K562 (cell line): ENCODE data around the gene MAP7D1. TPM values are rescaled to one million over a fixed set of nuclear protein-coding genes. Genes with fewer than 3 reads are reported as not detected.

Experiments
- ATAC-seq: fragments of 200-7000 bp; cut with Tn5 transposase; 3 replicates; pipeline ENCODE4 v1.9.1; 2020; ENCODE audit warnings: moderate library complexity
- BruUV-seq: library from RNA; stranded (reverse); fragments of 400-500 nt; replicated peaks from 2 replicates; lab custom pipeline; 2021; lab: Mats Ljungman, UMichigan
- CTCF ChIA-PET: fragments of 300-600 bp; formaldehyde crosslinking; extraction: SDS; loops from one replicate; lab custom pipeline; 2021; ENCODE audit warnings: low intra/inter-chr PET ratio; lab: Yijun Ruan, JAX
- POLR2A ChIA-PET: fragments of 300-600, 350-650 bp; sonication (Branson Sonifier 250); formaldehyde crosslinking; extraction: SDS; loops from one replicate; lab custom pipeline; 2021; ENCODE audit warnings: antibody characterized with exemption, inconsistent platforms; lab: Yijun Ruan, JAX
- DNase-seq, 4 experiments: peaks; one replicate each; pipeline versions ENCODE4 v3.0.0 to v3.0.0-alpha.2; 2011 to 2018; ENCODE audit warnings: low spot score in 3 of 4, mixed read lengths in 3 of 4; ENCODE audit errors: extremely low read depth in 1 of 4
- FAIRE-seq: peaks from 2 replicates; lab custom pipeline; 2011; peaks lifted over from hg19 to GRCh38; lab: Jason Lieb, UNC
- H2AFZ ChIP-seq: 2 replicates; pipeline ENCODE4 v1.6.0; 2011; ENCODE audit warnings: low read depth, low read length, control low read depth, inconsistent platforms
- H3K27ac ChIP-seq: fragments of 200-600 bp; 3 replicates; pipeline ENCODE4 v1.8.0; 2011; ENCODE audit warnings: low read depth, mild to moderate bottlenecking, control low read depth, inconsistent platforms, low read length, moderate library complexity, mixed read lengths; ENCODE audit errors: extremely low read depth
- H3K27me3 ChIP-seq, 2 experiments: fragments of 300-600 bp in 1 of 2; 2 replicates in 1 of 2; 3 replicates in 1 of 2; pipeline versions ENCODE4 v1.6.0 to v1.8.0; 2011; ENCODE audit warnings: inconsistent platforms in 2 of 2, low read length in 2 of 2, mild to moderate bottlenecking in 1 of 2, mixed read lengths in 1 of 2, moderate library complexity in 1 of 2; ENCODE audit not compliant: control insufficient read depth in 2 of 2, insufficient read depth in 2 of 2
- H3K36me3 ChIP-seq: fragments of 300-600 bp; 3 replicates; pipeline ENCODE4 v1.8.0; 2011; ENCODE audit warnings: mild to moderate bottlenecking, low read length, inconsistent platforms; ENCODE audit not compliant: control insufficient read depth, insufficient read depth
- H3K4me1 ChIP-seq, 2 experiments: fragments of 200-600 bp in 1 of 2; replicated peaks in 1 of 2; 2 replicates in 1 of 2; 3 replicates in 1 of 2; pipeline versions ENCODE4 v1.5.1 to v1.8.0; 2011; ENCODE audit warnings: inconsistent platforms in 2 of 2, low read length in 2 of 2, mild to moderate bottlenecking in 1 of 2, mixed read lengths in 1 of 2, moderate library complexity in 1 of 2; ENCODE audit not compliant: control insufficient read depth in 2 of 2, insufficient read depth in 2 of 2
- H3K4me2 ChIP-seq: 2 replicates; pipeline ENCODE4 v1.6.1; 2011; ENCODE audit warnings: low read length, control low read depth, inconsistent platforms, mixed read lengths; ENCODE audit not compliant: insufficient read depth
- H3K4me3 ChIP-seq: fragments of 200-600 bp; sonication (generic), shearing (Covaris generic); 2 replicates; pipeline ENCODE4 v1.5.1; 2016; ENCODE audit warnings: control low read depth, inconsistent platforms
- H3K79me2 ChIP-seq: fragments of 200-600 bp; 3 replicates; pipeline ENCODE4 v1.8.0; 2011; ENCODE audit warnings: low read length, inconsistent platforms; ENCODE audit not compliant: control insufficient read depth, insufficient read depth
- H3K9ac ChIP-seq, 2 experiments: 2 replicates each; pipeline versions ENCODE4 v1.6.0 to v1.6.1; 2011; ENCODE audit warnings: low read depth in 2 of 2, low read length in 2 of 2, control low read depth in 1 of 2, inconsistent platforms in 1 of 2, mild to moderate bottlenecking in 1 of 2, mixed read lengths in 1 of 2; ENCODE audit not compliant: insufficient read depth in 1 of 2
- H3K9me1 ChIP-seq: one replicate; pipeline ENCODE4 v1.6.0; 2011; ENCODE audit warnings: inconsistent platforms, mild to moderate bottlenecking, low read length, moderate library complexity; ENCODE audit not compliant: control insufficient read depth, insufficient read depth
- H3K9me3 ChIP-seq: replicated peaks from 2 replicates; pipeline ENCODE4 v1.5.1; 2011; ENCODE audit warnings: low read depth, low read length, inconsistent platforms; ENCODE audit not compliant: control insufficient read depth, insufficient read depth
- H4K20me1 ChIP-seq: replicated peaks from 2 replicates; pipeline ENCODE4 v1.6.1; 2011; ENCODE audit warnings: low read length, inconsistent platforms, mixed read lengths; ENCODE audit not compliant: control insufficient read depth, insufficient read depth
- HMG20A ChIP-seq: fragments of 450-650 bp; formaldehyde crosslinking; conservative IDR thresholded peaks from 2 replicates; pipeline ENCODE4 v1.4.0; 2020; ENCODE audit warnings: mild to moderate bottlenecking, mixed read lengths
- NCOA6 ChIP-seq: fragments of 450-650 bp; IDR thresholded peaks from 2 replicates; pipeline ENCODE4 v1.6.1; 2017; ENCODE audit warnings: mild to moderate bottlenecking
- SMAD1 ChIP-seq: fragments of 150-350 bp; IDR thresholded peaks from 2 replicates; pipeline ENCODE4 v1.6.1; 2014; ENCODE audit warnings: low read length, low read depth; ENCODE audit not compliant: partially characterized antibody
- SP1 ChIP-seq: sonication (generic); formaldehyde crosslinking; IDR thresholded peaks from 2 replicates; pipeline ENCODE4 v1.8.1; 2022; ENCODE audit warnings: mild to moderate bottlenecking, missing genetic modification reagents
- ZBTB17 ChIP-seq: fragments of 450-650 bp; formaldehyde crosslinking; IDR thresholded peaks from 2 replicates; pipeline ENCODE4 v1.4.0; 2020; ENCODE audit warnings: mild to moderate bottlenecking
- ZBTB8A ChIP-seq: fragments of 450-650 bp; IDR thresholded peaks from 2 replicates; pipeline ENCODE4 v1.6.1; 2018; ENCODE audit warnings: mild to moderate bottlenecking, moderate library complexity; ENCODE audit not compliant: partially characterized antibody
- ZFPM2 ChIP-seq: fragments of 250-450 bp; sonication (Bioruptor Pico); IDR thresholded peaks from 2 replicates; pipeline ENCODE4 v1.5.1; 2022; ENCODE audit warnings: mild to moderate bottlenecking
- ZNF263 ChIP-seq: sonication (generic); formaldehyde crosslinking; IDR thresholded peaks from 2 replicates; pipeline ENCODE4 v1.8.0; 2022; ENCODE audit warnings: mild to moderate bottlenecking, missing genetic modification reagents, borderline replicate concordance
- ZNF431 ChIP-seq: sonication (generic); formaldehyde crosslinking; IDR thresholded peaks from 2 replicates; pipeline ENCODE4 v1.8.0; 2022; ENCODE audit warnings: mild to moderate bottlenecking, missing genetic modification reagents
- WGBS: fragments of 100-300 bp; shearing (Covaris generic); methylation state at CpG from one replicate; pipeline ENCODE4 v1.1.6; 2016; ENCODE audit warnings: low coverage, mixed read lengths; ENCODE audit not compliant: insufficient coverage; ENCODE audit errors: missing lambda C conversion rate; 5-methylcytosine and 5-hydroxymethylcytosine counted together
- in situ Hi-C: fragments of 300-500 bp; cut with MboI; formaldehyde crosslinking; loops from 4 replicates; pipeline ENCODE4 v1.15.0; 2018; ENCODE audit warnings: inconsistent platforms, mixed read lengths
- intact Hi-C: fragments of 100-400 bp; cut with micrococcal nuclease; formaldehyde crosslinking; loops from 2 replicates; pipeline ENCODE4 v1.14.2; 2022
- polyA plus RNA-seq, 8 experiments: library from polyadenylated mRNA; depleted of rRNA in 4 of 8; stranded (reverse) in 5 of 8; unstranded in 3 of 8; fragments of >200 nt; fragmentation: Nextera tagmentation in 2 of 8; fragmentation: Illumina TruSeq in 1 of 8; extraction: Ambion mirVana in 2 of 8; extraction: Trizol in 1 of 8; gene quantifications; 2 replicates each; pipeline versions ENCODE4 v1.2.1 to v1.2.3, GENCODE V29; 2011 to 2014; ENCODE audit warnings: inconsistent platforms in 1 of 8, missing spikeins in 1 of 8
- total RNA-seq, 7 experiments: library from RNA; depleted of rRNA in 6 of 7; stranded (reverse); fragments of >200 nt in 6 of 7; fragmentation: Illumina TruSeq in 2 of 7; extraction: Trizol in 2 of 7; gene quantifications; 2 replicates each; pipeline versions ENCODE4 v1.2.1 to v1.2.3, GENCODE V29; 2011 to 2021; ENCODE audit warnings: low replicate concordance in 1 of 7
- TF ChIP-seq, protein P1 (sequence below): fragments of 450-650 bp; formaldehyde crosslinking; IDR thresholded peaks from 2 replicates; pipeline ENCODE4 v1.4.0; 2022; ENCODE audit warnings: mild to moderate bottlenecking, moderate library complexity
- TF ChIP-seq, protein P2 (sequence below): fragments of 450-650 bp; formaldehyde crosslinking; IDR thresholded peaks from 2 replicates; pipeline ENCODE4 v1.4.0; 2020; ENCODE audit warnings: mild to moderate bottlenecking

Gene MAP7D1
- total and polyA plus RNA-seq, 9 of the 15 experiments (the other 6 are each of a cell fraction or from before 2014, with no cell fraction given) = 3.6 to 108 (median 34.5) TPM

DNA sequence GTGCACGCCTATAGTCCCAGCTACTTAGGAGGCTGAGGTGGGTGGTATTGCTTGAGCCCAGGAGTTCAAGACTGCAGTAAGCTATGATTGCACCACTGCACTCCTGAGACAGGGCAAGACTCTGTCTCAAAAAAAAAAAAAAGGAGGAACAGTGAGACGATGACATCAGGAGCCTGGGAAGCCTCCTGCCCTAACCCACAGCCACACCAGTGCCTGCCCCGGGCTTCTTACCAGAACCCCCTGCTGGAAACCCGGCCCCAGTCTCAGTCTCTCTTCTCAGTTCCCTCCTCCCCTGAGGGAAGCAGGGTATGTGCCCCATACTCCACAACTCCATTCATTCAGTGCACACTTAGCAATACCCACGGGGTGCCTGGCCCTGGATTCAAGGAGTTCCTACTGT is 40.0 kb upstream of the MAP7D1 start:
- TF ChIP-seq ZNF431 (CRISPR knock-in tag) (no peak), HMG20A (CRISPR knock-in tag) (no peak), ZFPM2 (CRISPR knock-in tag) (no peak), SMAD1 (no peak), ZNF263 (no peak), NCOA6 (no peak), ZBTB8A (no peak), SP1 (CRISPR knock-in tag) (no peak), ZBTB17 (CRISPR knock-in tag) (no peak)
- TF ChIP-seq, protein P1, sequence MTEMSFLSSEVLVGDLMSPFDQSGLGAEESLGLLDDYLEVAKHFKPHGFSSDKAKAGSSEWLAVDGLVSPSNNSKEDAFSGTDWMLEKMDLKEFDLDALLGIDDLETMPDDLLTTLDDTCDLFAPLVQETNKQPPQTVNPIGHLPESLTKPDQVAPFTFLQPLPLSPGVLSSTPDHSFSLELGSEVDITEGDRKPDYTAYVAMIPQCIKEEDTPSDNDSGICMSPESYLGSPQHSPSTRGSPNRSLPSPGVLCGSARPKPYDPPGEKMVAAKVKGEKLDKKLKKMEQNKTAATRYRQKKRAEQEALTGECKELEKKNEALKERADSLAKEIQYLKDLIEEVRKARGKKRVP (CRISPR knock-in tag) = no peak
- TF ChIP-seq, protein P2, sequence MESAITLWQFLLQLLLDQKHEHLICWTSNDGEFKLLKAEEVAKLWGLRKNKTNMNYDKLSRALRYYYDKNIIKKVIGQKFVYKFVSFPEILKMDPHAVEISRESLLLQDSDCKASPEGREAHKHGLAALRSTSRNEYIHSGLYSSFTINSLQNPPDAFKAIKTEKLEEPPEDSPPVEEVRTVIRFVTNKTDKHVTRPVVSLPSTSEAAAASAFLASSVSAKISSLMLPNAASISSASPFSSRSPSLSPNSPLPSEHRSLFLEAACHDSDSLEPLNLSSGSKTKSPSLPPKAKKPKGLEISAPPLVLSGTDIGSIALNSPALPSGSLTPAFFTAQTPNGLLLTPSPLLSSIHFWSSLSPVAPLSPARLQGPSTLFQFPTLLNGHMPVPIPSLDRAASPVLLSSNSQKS = no peak
- FAIRE-seq = no peak
- in situ Hi-C loops = no loop called here
- ATAC-seq = no peak
- no peak overlapping the region; a peak in 1 of 4 replicates for H3K9ac ChIP-seq
- intact Hi-C loops = no loop called here
- no peaks in the 10 kb centered on the region for H3K27me3 ChIP-seq
- no peak overlapping the region for H3K4me3 ChIP-seq
- H3K27ac ChIP-seq = no peak overlapping the region
- H3K4me1 ChIP-seq = peaks cover 0 to 24% of the 10 kb centered on the region in 2 experiments; a peak in 3 of 5 replicates
- no peaks in the 10 kb centered on the region for H3K9me1 ChIP-seq
- CTCF ChIA-PET = no interaction called here
- no peak overlapping the region for H2AFZ ChIP-seq
- H3K9me3 ChIP-seq = no peaks in the 10 kb centered on the region
- H4K20me1 ChIP-seq = no peaks in the 10 kb centered on the region; the same call in none of the 2 replicates
- 34% methylated on average over 5 of the region's 5 CpGs for WGBS
- DNase-seq = no peak
- BruUV-seq = no TSS peak
- H3K79me2 ChIP-seq = no peaks in the 10 kb centered on the region
- POLR2A ChIA-PET = interaction anchor here (0.8 to 1.4 kb wide), 3 partner anchors 11 to 108 kb away, joined by 3 to 5 read pairs (median 4); partner anchors contain the start of gene THRAP3
- no peaks in the 10 kb centered on the region for H3K36me3 ChIP-seq
- no peak overlapping the region for H3K4me2 ChIP-seq
